Measurements from ENCODE around the gene ZNF511.

- TF ChIP-seq EZH2 (IDR thresholded peaks at IDR 0.05) (no peak), POLR2AphosphoS5 (IDR thresholded peaks at IDR 0.05; ENCODE audit: borderline replicate concordance, low read depth, low read length) (no peak), FOXP2 (optimal IDR thresholded peaks at IDR 0.05; ENCODE audit: control extremely low read depth, extremely low read length, insufficient read depth) (no peak)
Measured at GRCh38 chr10:133276435-133277201, 32.1 kb upstream of the ZNF511 start, which contains the start of gene ADAM8.

All from SK-N-MC (cell line).